ENCODE data around the gene ASPSCR1. TPM values are rescaled to one million over a fixed set of nuclear protein-coding genes. Genes with fewer than 3 reads are reported as not detected.

ASPSCR1 gene
- total and polyA plus RNA-seq, 2 of the 13 experiments (the other 11 are each of a cell fraction or from before 2014, with no cell fraction given): 274 to 314 TPM

DNA sequence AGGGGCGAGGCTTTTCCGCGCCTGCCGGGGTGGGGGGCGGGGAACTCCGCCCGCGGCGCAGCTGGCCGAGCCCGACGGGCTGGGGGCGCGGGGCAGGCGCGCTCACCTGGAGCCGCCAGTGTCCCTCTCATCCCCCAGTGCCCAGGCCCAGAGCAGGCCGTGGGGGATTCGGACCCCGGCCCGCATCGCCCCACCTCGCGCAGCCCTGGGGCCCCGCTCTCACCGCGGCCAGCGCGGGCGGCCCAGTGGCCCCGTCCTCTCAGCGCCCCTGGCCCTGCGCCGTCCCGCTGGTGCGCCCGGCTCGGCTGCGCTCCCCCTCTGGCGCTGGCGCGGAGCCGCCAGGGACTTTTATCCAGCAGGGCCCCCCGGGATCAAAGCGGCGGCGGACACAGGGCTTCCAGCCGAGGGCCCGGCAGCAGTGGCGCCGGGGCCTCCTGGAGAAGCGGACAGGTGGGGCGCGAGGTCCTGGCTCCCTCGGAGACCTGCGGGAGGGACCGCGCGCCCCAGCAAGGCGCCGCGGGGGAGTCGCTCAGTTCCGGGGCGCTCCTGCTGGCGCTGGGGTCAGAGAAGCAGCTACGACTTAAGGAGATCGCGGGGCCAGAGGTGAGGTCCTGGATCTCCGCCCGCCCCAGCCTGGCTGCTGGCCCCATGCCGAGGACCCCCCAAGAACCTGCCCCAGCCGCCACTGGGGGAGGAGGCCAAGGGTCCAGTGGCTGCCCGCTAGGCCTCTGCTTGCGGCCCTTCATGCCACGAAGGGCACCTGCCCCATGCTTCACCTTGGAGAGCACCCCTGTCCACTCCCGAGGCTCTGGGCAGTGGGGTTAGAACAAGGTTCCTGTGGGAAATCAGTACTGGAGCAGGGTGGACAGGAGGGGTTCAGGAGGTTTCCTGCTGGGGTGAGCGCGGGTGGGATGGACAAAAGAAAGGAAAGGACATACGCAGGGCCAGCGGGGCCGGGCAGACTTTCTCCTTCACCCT, 15.6 kb upstream of the ASPSCR1 start (continued):
- TF ChIP-seq KLF15 (CRISPR knock-in tag; IDR thresholded peaks at IDR 0.05; ENCODE audit: borderline replicate concordance) (no peak), ZNF616 (CRISPR knock-in tag; IDR thresholded peaks at IDR 0.05; ENCODE audit: low read depth) (no peak), TAF1 (CRISPR knock-in tag; IDR thresholded peaks at IDR 0.05) (peak; percentile 46; the same call in 1 of the 2 replicates), MXD4 (CRISPR knock-in tag; IDR thresholded peaks at IDR 0.05) (peak; percentile 48; the same call in 1 of the 2 replicates), RBFOX2 (IDR thresholded peaks at IDR 0.05; ENCODE audit: low read depth, low read length) (peak; percentile 89), HNRNPH1 (optimal IDR thresholded peaks at IDR 0.05; ENCODE audit: low read depth, low read length) (no peak), BHLHE40 (IDR thresholded peaks at IDR 0.05; ENCODE audit: low read length) (no peak; the same call in 1 of the 2 replicates), THAP11 (CRISPR knock-in tag; IDR thresholded peaks at IDR 0.05) (0 out of 2 replicates have a peak, but pooled peaks have one; percentile 5), POGZ (CRISPR knock-in tag; IDR thresholded peaks at IDR 0.05) (no peak), ZNF569 (CRISPR knock-in tag; IDR thresholded peaks at IDR 0.05; ENCODE audit: borderline replicate concordance) (no peak), ZNF619 (CRISPR knock-in tag; IDR thresholded peaks at IDR 0.05) (no peak), SP1 (IDR thresholded peaks at IDR 0.05) (no peak), SP1 (CRISPR knock-in tag; IDR thresholded peaks at IDR 0.05) (0 out of 2 replicates have a peak, but pooled peaks have one; percentile 8), ZNF883 (CRISPR knock-in tag; IDR thresholded peaks at IDR 0.05; ENCODE audit: not compliant biosample characterization) (peak; percentile 34), ZNF121 (CRISPR knock-in tag; IDR thresholded peaks at IDR 0.05) (no peak), SATB2 (CRISPR knock-in tag; IDR thresholded peaks at IDR 0.05) (no peak), SAFB2 (CRISPR knock-in tag; IDR thresholded peaks at IDR 0.05; ENCODE audit: borderline replicate concordance, low read depth) (no peak), RCOR2 (CRISPR knock-in tag; IDR thresholded peaks at IDR 0.05) (no peak), SMAD1 (CRISPR knock-in tag; IDR thresholded peaks at IDR 0.05; ENCODE audit: borderline replicate concordance, low read depth) (peak; percentile 16; the same call in 1 of the 2 replicates), ZNF577 (CRISPR knock-in tag; IDR thresholded peaks at IDR 0.05; ENCODE audit: borderline replicate concordance, low read depth) (no peak)
- TF ChIP-seq, protein P1, sequence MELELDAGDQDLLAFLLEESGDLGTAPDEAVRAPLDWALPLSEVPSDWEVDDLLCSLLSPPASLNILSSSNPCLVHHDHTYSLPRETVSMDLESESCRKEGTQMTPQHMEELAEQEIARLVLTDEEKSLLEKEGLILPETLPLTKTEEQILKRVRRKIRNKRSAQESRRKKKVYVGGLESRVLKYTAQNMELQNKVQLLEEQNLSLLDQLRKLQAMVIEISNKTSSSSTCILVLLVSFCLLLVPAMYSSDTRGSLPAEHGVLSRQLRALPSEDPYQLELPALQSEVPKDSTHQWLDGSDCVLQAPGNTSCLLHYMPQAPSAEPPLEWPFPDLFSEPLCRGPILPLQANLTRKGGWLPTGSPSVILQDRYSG (CRISPR knock-in tag; IDR thresholded peaks at IDR 0.05): peak; percentile 56; the same call in 1 of the 2 replicates
- TF ChIP-seq, protein P2, sequence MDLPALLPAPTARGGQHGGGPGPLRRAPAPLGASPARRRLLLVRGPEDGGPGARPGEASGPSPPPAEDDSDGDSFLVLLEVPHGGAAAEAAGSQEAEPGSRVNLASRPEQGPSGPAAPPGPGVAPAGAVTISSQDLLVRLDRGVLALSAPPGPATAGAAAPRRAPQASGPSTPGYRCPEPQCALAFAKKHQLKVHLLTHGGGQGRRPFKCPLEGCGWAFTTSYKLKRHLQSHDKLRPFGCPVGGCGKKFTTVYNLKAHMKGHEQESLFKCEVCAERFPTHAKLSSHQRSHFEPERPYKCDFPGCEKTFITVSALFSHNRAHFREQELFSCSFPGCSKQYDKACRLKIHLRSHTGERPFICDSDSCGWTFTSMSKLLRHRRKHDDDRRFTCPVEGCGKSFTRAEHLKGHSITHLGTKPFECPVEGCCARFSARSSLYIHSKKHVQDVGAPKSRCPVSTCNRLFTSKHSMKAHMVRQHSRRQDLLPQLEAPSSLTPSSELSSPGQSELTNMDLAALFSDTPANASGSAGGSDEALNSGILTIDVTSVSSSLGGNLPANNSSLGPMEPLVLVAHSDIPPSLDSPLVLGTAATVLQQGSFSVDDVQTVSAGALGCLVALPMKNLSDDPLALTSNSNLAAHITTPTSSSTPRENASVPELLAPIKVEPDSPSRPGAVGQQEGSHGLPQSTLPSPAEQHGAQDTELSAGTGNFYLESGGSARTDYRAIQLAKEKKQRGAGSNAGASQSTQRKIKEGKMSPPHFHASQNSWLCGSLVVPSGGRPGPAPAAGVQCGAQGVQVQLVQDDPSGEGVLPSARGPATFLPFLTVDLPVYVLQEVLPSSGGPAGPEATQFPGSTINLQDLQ (CRISPR knock-in tag; IDR thresholded peaks at IDR 0.05): 0 out of 2 replicates have a peak, but pooled peaks have one; percentile 30
- TF ChIP-seq, protein P3, sequence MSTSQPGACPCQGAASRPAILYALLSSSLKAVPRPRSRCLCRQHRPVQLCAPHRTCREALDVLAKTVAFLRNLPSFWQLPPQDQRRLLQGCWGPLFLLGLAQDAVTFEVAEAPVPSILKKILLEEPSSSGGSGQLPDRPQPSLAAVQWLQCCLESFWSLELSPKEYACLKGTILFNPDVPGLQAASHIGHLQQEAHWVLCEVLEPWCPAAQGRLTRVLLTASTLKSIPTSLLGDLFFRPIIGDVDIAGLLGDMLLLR (CRISPR knock-in tag; IDR thresholded peaks at IDR 0.05): no peak; the same call in 1 of the 2 replicates
- TF ChIP-seq, protein P4, sequence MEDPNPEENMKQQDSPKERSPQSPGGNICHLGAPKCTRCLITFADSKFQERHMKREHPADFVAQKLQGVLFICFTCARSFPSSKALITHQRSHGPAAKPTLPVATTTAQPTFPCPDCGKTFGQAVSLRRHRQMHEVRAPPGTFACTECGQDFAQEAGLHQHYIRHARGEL (CRISPR knock-in tag; IDR thresholded peaks at IDR 0.05): no peak
